ENCODE results near the gene KCNC3. TPM values are rescaled to one million over a fixed set of nuclear protein-coding genes. Genes with fewer than 3 reads are reported as not detected.

The KCNC3 gene
- total and polyA plus RNA-seq, 2 donors (not counting 3 experiments of a cell fraction or from before 2014, with no cell fraction given): 0.22 to 0.91 TPM

- POLR2A ChIA-PET: no interaction called here
These were observed 53.4 kb downstream of the KCNC3 start for GRCh38 chr19:50275577-50276368.

More at GRCh38 chr19:50275577-50276368, 53.4 kb downstream of the KCNC3 start:
- BruUV-seq (replicated peaks): no TSS peak
- Histone ChIP-seq H3K4me1 (ENCODE audit: control insufficient read depth, extremely low read depth, insufficient read depth, low read length) (no peaks in the 10 kb centered on the region), H4K20me1 (replicated peaks; ENCODE audit: control insufficient read depth, extremely low read depth, insufficient read depth, low read length) (no peaks in the 10 kb centered on the region), H3K9me3 (replicated peaks; ENCODE audit: control insufficient read depth, insufficient read depth, low read length) (no peaks in the 10 kb centered on the region), H3K27ac (ENCODE audit: insufficient read depth, low read depth, low read length) (no peak overlapping the region), H3K4me3 (replicated peaks in 1 of 3; ENCODE audit: insufficient read depth in 1 of 3, low read depth in 1 of 3, low read length in 3 of 3) (no peak overlapping the region), H3K79me2 (ENCODE audit: control insufficient read depth, insufficient read depth, low read length) (no peaks in the 10 kb centered on the region), H3K9ac (replicated peaks; ENCODE audit: extremely low read depth, insufficient read depth, low read length) (no peak overlapping the region), H3K36me3 (ENCODE audit: control insufficient read depth in 2 of 2, extremely low read depth in 1 of 2, insufficient read depth in 2 of 2, low read length in 2 of 2) (no peaks in the 10 kb centered on the region), H3K4me2 (ENCODE audit: insufficient read depth, low read length) (no peak overlapping the region), H2AFZ (ENCODE audit: low read depth, low read length) (no peak overlapping the region), H3K27me3 (ENCODE audit: control insufficient read depth in 2 of 2, insufficient read depth in 2 of 2, low read length in 2 of 2) (no peaks in the 10 kb centered on the region), H3K9me1 (replicated peaks; ENCODE audit: control insufficient read depth, extremely low read depth, insufficient read depth, low read length) (no peaks in the 10 kb centered on the region)
- dilution Hi-C loops (cut with MboI; ENCODE audit: extremely low pct_ligation_motif_present, low sequenced_read_pairs) (no loop called here), intact Hi-C loops (cut with micrococcal nuclease) (no loop called here)
- DNase-seq (ENCODE audit: low read depth, low spot score) (no peak), FAIRE-seq (no peak)
- CTCF ChIA-PET: interaction anchor here (0.9 to 1.2 kb wide), 2 partner anchors 23 to 42 kb away, joined by 3 read pairs; no protein-coding TSS in a partner anchor
- TF ChIP-seq, protein P1, sequence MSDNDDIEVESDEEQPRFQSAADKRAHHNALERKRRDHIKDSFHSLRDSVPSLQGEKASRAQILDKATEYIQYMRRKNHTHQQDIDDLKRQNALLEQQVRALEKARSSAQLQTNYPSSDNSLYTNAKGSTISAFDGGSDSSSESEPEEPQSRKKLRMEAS (IDR thresholded peaks at IDR 0.05; ENCODE audit: insufficient read depth, insufficient read length): no peak
- TF ChIP-seq GATA2 (IDR thresholded peaks at IDR 0.05; ENCODE audit: insufficient read depth, insufficient read length, low read depth, low read length): no peak
- no peak for TF ChIP-seq EZH2 (IDR thresholded peaks at IDR 0.05; ENCODE audit: borderline replicate concordance, low read depth, low read length, severe bottlenecking)
- TF ChIP-seq, protein P2, sequence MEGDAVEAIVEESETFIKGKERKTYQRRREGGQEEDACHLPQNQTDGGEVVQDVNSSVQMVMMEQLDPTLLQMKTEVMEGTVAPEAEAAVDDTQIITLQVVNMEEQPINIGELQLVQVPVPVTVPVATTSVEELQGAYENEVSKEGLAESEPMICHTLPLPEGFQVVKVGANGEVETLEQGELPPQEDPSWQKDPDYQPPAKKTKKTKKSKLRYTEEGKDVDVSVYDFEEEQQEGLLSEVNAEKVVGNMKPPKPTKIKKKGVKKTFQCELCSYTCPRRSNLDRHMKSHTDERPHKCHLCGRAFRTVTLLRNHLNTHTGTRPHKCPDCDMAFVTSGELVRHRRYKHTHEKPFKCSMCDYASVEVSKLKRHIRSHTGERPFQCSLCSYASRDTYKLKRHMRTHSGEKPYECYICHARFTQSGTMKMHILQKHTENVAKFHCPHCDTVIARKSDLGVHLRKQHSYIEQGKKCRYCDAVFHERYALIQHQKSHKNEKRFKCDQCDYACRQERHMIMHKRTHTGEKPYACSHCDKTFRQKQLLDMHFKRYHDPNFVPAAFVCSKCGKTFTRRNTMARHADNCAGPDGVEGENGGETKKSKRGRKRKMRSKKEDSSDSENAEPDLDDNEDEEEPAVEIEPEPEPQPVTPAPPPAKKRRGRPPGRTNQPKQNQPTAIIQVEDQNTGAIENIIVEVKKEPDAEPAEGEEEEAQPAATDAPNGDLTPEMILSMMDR (IDR thresholded peaks at IDR 0.05; ENCODE audit: extremely low read depth in 1 of 2, insufficient read depth in 1 of 2, low read depth in 1 of 2, low read length in 2 of 2): no peak
- TF ChIP-seq FOS (IDR thresholded peaks at IDR 0.05; ENCODE audit: borderline replicate concordance, insufficient read depth, low read length): no peak
- no peak for TF ChIP-seq MYC (IDR thresholded peaks at IDR 0.05; ENCODE audit: low read depth, low read length)
- TF ChIP-seq JUN (IDR thresholded peaks at IDR 0.05; ENCODE audit: borderline replicate concordance, insufficient read depth, insufficient read length, low read depth): no peak
- TF ChIP-seq POLR2A (IDR thresholded peaks at IDR 0.05; ENCODE audit: low read depth, low read length): no peak
- TF ChIP-seq POLR2AphosphoS5 (IDR thresholded peaks at IDR 0.05; ENCODE audit: insufficient read depth, low read depth, low read length): no peak

All from endothelial cell of umbilical vein (primary cell).